H54 (cell line): ENCODE measurements around the gene STIL.
A peak's percentile ranks its signal among the peaks of the same experiment; 100 is the strongest.
"Not testable (repeated sequence)": the region's sequence is repeated elsewhere in the genome, so short reads cannot be mapped to it uniquely, and the experiment has no call there.

Experiments
- DNase-seq: peaks from one replicate; pipeline ENCODE4 v3.0.0; 2011; ENCODE audit warnings: low spot score, mixed read lengths; ENCODE audit not compliant: insufficient read length
- FAIRE-seq: peaks from 3 replicates; lab custom pipeline; 2011; peaks lifted over from hg19 to GRCh38; lab: Jason Lieb, UNC
- POLR2A ChIP-seq: IDR thresholded peaks from 2 replicates; pipeline ENCODE4 v1.6.1; 2011; ENCODE audit warnings: low read depth, mild to moderate bottlenecking, low read length

STIL gene

DNA sequence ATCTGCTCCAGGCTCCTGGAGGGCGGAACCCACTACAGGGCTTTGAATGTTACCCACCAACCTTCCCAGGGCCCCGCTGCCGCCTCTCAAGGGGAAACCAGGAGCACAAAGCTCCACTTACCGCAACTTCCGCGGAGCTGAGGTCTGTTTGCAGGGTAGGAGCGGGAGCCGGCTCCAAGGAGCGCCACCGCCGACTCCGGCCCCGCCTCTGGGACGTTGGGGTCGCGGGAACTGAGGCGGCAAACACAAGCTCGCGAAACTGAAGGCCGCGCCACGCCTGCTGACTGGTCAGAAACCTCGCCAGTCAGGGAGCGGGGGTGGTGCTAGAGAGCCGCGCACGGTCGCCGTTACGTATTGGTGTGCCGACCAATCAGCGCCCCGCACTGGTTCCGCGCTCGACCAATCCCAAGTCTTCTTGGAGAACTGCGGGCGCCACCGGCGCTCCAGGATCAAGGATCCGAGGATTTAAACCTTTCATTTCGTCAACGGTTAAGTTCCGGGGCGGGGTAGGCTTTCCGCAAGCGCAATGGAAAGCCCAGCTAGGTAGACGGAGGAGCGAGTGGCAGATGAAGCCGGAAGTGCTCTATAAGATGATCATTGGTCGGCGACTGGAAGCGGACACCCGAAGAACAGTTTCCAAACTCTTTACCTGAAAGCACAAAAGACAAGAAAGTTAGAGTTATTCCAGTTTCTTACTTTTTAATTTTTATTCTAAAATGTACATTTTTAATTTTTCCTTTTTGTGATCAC, at the start of gene STIL:
Gene STIL, minus strand, starts transcription at position 233 of the 750 bp plus-strand sequence. CDS start 3,828 bp downstream, outside the sequence.
- peak; percentile 77 for TF ChIP-seq POLR2A
- FAIRE-seq (peak; percentile 71), DNase-seq (peak; percentile 67)

DNA sequence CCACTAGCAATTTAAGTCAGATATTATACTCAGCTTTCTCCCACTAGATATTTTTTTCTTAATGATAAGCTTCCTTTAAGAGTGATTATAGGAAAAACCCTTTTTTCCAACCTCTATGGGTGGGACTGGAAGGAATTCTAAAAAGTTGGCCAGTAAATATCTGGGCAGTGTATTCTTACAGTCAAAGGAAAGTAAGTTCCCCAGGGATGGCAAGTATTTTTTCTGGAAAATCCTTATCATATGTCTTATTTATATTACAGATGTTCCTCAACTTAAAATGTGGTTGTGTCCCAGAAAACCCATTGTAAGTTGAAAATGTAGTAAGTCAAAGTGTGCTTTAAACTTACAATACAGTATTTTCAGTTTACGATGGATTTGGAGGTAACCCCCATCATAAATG, 48.9 kb upstream of the STIL start:
- DNase-seq (no peak), FAIRE-seq (no peak)
- no peak for TF ChIP-seq POLR2A

GRCh38 chr1:47361380-47361779, 47.4 kb upstream of the STIL start:
- TF ChIP-seq POLR2A: no peak
- FAIRE-seq (no peak), DNase-seq (no peak)

GRCh38 chr1:47351305-47351704, 37.4 kb upstream of the STIL start:
- no peak for FAIRE-seq

GRCh38 chr1:47348246-47348645, 34.3 kb upstream of the STIL start:
- no peak for TF ChIP-seq POLR2A
- no peak for FAIRE-seq
- DNase-seq: no peak

More at GRCh38 chr1:47351305-47351704, 37.4 kb upstream of the STIL start:
- TF ChIP-seq POLR2A: no peak
- DNase-seq: no peak

GRCh38 chr1:47347735-47348134, 33.8 kb upstream of the STIL start:
- FAIRE-seq (no peak), DNase-seq (no peak)
- TF ChIP-seq POLR2A: no peak

GRCh38 chr1:47346979-47347378, 33.0 kb upstream of the STIL start:
- DNase-seq, FAIRE-seq: not testable (repeated sequence)

DNA sequence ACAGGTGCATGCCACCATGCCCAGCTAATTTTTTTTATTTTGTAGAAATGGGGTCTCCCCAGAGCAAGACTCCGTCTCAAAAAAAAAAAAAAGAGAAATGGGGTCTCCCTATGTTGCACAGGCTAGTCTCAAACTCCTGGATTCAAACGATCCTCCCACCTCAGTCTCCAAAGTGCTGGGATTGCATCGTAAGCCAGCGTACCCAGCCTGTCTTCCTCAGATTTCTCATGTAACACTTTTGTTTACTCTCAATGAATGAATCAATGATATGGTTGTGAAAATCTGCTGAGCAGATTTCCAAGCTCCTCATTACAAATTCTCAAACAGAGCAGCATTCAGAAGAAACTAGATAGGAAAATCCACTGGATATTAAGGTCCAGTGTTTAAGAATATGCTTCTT, 26.3 kb upstream of the STIL start:
- DNase-seq: no peak

GRCh38 chr1:47338249-47339077, 24.5 kb upstream of the STIL start:
- no peak for DNase-seq
- TF ChIP-seq POLR2A: no peak
- FAIRE-seq: no peak

More for the DNA sequence above, 26.3 kb upstream of the STIL start:
- no peak for FAIRE-seq
- TF ChIP-seq POLR2A: no peak

DNA sequence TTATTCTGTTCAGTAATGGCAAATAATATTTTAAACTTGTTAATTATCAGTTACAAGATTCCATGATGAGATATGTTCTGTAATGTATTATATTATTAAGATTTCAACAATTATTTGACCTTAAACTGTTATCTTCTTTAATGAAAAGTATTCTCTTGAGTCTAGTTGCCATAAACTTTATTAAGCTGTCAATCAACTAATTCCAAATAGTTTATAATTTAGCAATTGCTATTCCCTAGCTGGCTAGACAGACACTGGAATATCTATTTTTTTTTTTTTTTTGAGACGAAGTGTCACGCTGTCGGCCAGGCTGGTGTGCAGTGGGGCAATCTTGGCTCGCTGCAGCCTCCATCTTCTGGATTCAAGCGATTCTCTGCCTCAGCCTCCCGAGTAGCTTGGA, 23.4 kb upstream of the STIL start:
- FAIRE-seq (no peak), DNase-seq (no peak)
- TF ChIP-seq POLR2A: no peak

DNA sequence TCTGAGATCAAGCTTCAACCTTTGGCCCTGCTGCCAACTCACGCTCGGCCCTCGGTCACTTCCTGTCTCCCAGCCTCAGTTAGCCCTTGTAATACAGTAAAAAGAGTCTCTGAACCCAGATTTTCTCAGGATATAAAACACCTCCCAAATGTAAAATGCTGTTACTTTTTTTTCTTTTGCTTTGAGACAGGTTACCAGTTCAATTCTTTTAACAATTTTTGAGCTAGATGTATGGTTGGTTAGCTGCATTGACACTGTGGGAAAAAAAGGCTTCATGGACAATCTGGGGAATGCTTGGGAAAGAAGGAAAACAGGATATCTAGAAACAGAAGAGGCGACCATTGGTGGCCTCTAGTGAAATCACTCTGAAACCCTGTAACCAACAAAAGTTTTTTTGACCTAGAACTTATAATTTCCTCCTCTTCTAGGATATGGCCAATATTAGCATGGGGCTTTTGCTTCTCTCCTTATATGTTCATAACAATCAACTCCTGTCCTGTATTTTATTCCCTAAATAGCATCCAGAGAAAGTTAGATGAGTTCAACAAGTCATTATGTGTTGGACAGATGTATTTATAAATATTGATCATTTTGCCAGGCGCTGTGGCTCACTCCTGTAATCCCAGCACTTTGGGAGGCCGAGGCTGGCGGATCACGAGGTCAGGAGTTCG, 21.0 kb upstream of the STIL start:
- no peak for DNase-seq
- no peak for FAIRE-seq
- TF ChIP-seq POLR2A: no peak

GRCh38 chr1:47333922-47334764, 20.2 kb upstream of the STIL start:
- TF ChIP-seq POLR2A: peak; percentile 59
- DNase-seq: peak; percentile 71
- no peak for FAIRE-seq

DNA sequence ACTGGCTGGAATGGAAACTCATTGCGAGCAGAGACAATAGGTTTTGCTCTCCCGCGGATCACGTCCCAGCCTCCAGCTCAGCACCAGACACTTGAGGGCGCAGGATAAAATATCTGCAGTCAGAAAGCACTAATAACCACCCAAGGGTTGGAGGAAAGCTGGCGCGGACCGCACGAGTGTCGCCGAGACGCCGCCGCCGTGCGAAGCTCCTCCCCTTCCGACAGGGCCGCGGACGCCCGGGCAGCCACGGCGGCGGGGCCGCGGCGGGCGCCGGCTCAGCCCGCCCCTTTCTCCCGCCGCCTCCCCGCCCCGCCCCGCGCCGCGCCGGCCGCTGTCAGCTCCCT, 19.6 kb upstream of the STIL start, which contains the start of gene CMPK1:
Gene CMPK1, plus strand, starts transcription at position 213 of the 344 bp plus-strand sequence. CDS start 156 bp downstream, outside the sequence.
- DNase-seq: peak; percentile 43
- no peak for FAIRE-seq
- no peak for TF ChIP-seq POLR2A
